GM23248 (cell line): ENCODE results near the gene PHLPP1. TPM values are rescaled to one million over a fixed set of nuclear protein-coding genes. Genes with fewer than 3 reads are reported as not detected.

ENCODE experiments used
- DNase-seq: peaks from one replicate; pipeline ENCODE4 v3.0.0-alpha.2; 2015
- H2AFZ ChIP-seq: fragments of 200-600 bp; sonication (generic); 2 replicates; pipeline ENCODE4 v1.6.1; 2016; ENCODE audit warnings: antibody characterized with exemption
- H3F3A ChIP-seq: fragments of 200-600 bp; sonication (generic); 2 replicates; pipeline ENCODE4 v1.6.1; 2016; ENCODE audit warnings: mild to moderate bottlenecking, antibody characterized with exemption, mixed run types; ENCODE audit not compliant: insufficient read depth
- H3K27ac ChIP-seq: fragments of 200-600 bp; sonication (generic); 2 replicates; pipeline ENCODE4 v1.5.1; 2016; ENCODE audit warnings: mild to moderate bottlenecking
- H3K27me3 ChIP-seq: fragments of 200-600 bp; sonication (generic); replicated peaks from 2 replicates; pipeline ENCODE4 v1.6.1; 2016; ENCODE audit warnings: mild to moderate bottlenecking; ENCODE audit not compliant: insufficient read depth
- H3K36me3 ChIP-seq: fragments of 200-600 bp; sonication (generic); 2 replicates; pipeline ENCODE4 v1.6.1; 2016; ENCODE audit warnings: low read depth, mild to moderate bottlenecking
- H3K4me1 ChIP-seq: fragments of 200-600 bp; sonication (generic); 2 replicates; pipeline ENCODE4 v1.6.1; 2016; ENCODE audit warnings: mild to moderate bottlenecking; ENCODE audit not compliant: insufficient read depth
- H3K4me2 ChIP-seq: fragments of 200-600 bp; sonication (generic); one replicate; pipeline ENCODE4 v1.6.1; 2016; ENCODE audit warnings: mild to moderate bottlenecking; ENCODE audit not compliant: unreplicated experiment
- H3K4me3 ChIP-seq: fragments of 200-600 bp; sonication (generic); 2 replicates; pipeline ENCODE4 v1.5.1; 2016; ENCODE audit warnings: mild to moderate bottlenecking
- H3K79me2 ChIP-seq: fragments of 200-600 bp; sonication (generic); 2 replicates; pipeline ENCODE4 v1.6.1; 2016; ENCODE audit warnings: mild to moderate bottlenecking; ENCODE audit not compliant: insufficient read depth
- H3K9ac ChIP-seq: fragments of 200-600 bp; sonication (generic); 2 replicates; pipeline ENCODE4 v1.6.1; 2016; ENCODE audit warnings: mild to moderate bottlenecking
- H3K9me2 ChIP-seq: fragments of 200-600 bp; sonication (generic); 2 replicates; pipeline ENCODE4 v1.6.1; 2016; ENCODE audit warnings: mixed run types, mild to moderate bottlenecking, moderate library complexity; ENCODE audit not compliant: insufficient read depth
- H3K9me3 ChIP-seq: fragments of 200-600 bp; sonication (generic); one replicate; pipeline ENCODE4 v1.6.1; 2017; ENCODE audit warnings: low read depth
- H4K20me1 ChIP-seq: fragments of 200-600 bp; sonication (generic); 2 replicates; pipeline ENCODE4 v1.6.0; 2016; ENCODE audit not compliant: insufficient read depth
- EZH2 ChIP-seq: fragments of 200-600 bp; sonication (generic); IDR thresholded peaks from 2 replicates; pipeline ENCODE4 v1.6.1; 2018; ENCODE audit warnings: antibody characterized with exemption, mild to moderate bottlenecking; ENCODE audit not compliant: insufficient read depth, poor library complexity, severe bottlenecking
- EZH2phosphoT487 ChIP-seq: fragments of 200-600 bp; sonication (generic); IDR thresholded peaks from 2 replicates; pipeline ENCODE4 v1.6.1; 2018; ENCODE audit warnings: antibody characterized with exemption, moderate library complexity, mild to moderate bottlenecking, low read depth; ENCODE audit not compliant: insufficient read depth
- WGBS, 2 experiments: methylation state at CpG; one replicate each; pipeline ENCODE4 v1.1.6; 2015 to 2017; ENCODE audit warnings: low lambda C conversion rate in 2 of 2, low coverage in 1 of 2; ENCODE audit errors: missing lambda C conversion rate in 2 of 2; 5-methylcytosine and 5-hydroxymethylcytosine counted together
- in situ Hi-C: fragments of 300-500 bp; cut with MboI; formaldehyde crosslinking; loops from 2 replicates; pipeline ENCODE4 v1.15.0; 2020
- polyA plus RNA-seq: library from polyadenylated mRNA; unstranded; fragments of >200 nt; fragmentation: Nextera tagmentation; extraction: Ambion mirVana; gene quantifications from 2 replicates; pipeline ENCODE4 v1.2.1, GENCODE V29; 2016
- total RNA-seq: library from RNA; depleted of rRNA; stranded (reverse); fragments of >200 nt; shearing (Covaris generic); gene quantifications from 2 replicates; pipeline ENCODE4 v1.2.3, GENCODE V29; 2014

PHLPP1 gene
- total and polyA plus RNA-seq, 2 experiments from 2014 or later, result 1.1 to 6.8 TPM

- Histone ChIP-seq H3K27ac (no peak overlapping the region), H3K9me2 (no peaks in the 10 kb centered on the region), H3F3A (no peaks in the 10 kb centered on the region), H3K9ac (no peak overlapping the region), H3K4me1 (peaks cover 11% of the 10 kb centered on the region; the same call in 1 of the 2 replicates), H2AFZ (no peak overlapping the region), H3K27me3 (no peaks in the 10 kb centered on the region), H3K79me2 (peaks cover 84% of the 10 kb centered on the region), H3K9me3 (no peaks in the 10 kb centered on the region), H3K4me3 (no peak overlapping the region), H3K36me3 (no peaks in the 10 kb centered on the region), H3K4me2 (no peak overlapping the region), H4K20me1 (no peaks in the 10 kb centered on the region)
- in situ Hi-C loops, result no loop called here
- DNase-seq, result no peak
- TF ChIP-seq EZH2phosphoT487, result no peak
- no peak for TF ChIP-seq EZH2
- 92 to 94% methylated on average over 6 of the region's 6 CpGs for WGBS, 2 experiments
Observed at GRCh38 chr18:62749389-62749788, 34.0 kb downstream of the PHLPP1 start.

- Histone ChIP-seq H3K9ac (no peak overlapping the region), H3K36me3 (no peaks in the 10 kb centered on the region), H3F3A (no peaks in the 10 kb centered on the region), H3K27ac (no peak overlapping the region), H2AFZ (no peak overlapping the region), H3K4me3 (no peak overlapping the region), H3K9me2 (no peaks in the 10 kb centered on the region), H3K79me2 (peaks cover 86% of the 10 kb centered on the region), H3K27me3 (no peaks in the 10 kb centered on the region), H3K9me3 (no peaks in the 10 kb centered on the region), H4K20me1 (no peaks in the 10 kb centered on the region), H3K4me1 (peaks cover 8% of the 10 kb centered on the region; the same call in 1 of the 2 replicates), H3K4me2 (no peak overlapping the region)
- no peak for TF ChIP-seq EZH2phosphoT487
- no peak for TF ChIP-seq EZH2
- peak; percentile 12 for DNase-seq
- in situ Hi-C loops, result no loop called here
- WGBS, 2 experiments, result 71 to 74% methylated on average over 3 of the region's 3 CpGs
Observed at GRCh38 chr18:62751341-62751821, 36.0 kb downstream of the PHLPP1 start.

GRCh38 chr18:62751977-62752376 is 36.6 kb downstream of the PHLPP1 start:
- H3F3A ChIP-seq, result no peaks in the 10 kb centered on the region
- H2AFZ ChIP-seq, result no peak overlapping the region
- TF ChIP-seq EZH2phosphoT487 (no peak), EZH2 (no peak)
- WGBS, 2 experiments, result 97 to 98% methylated on average over 3 of the region's 3 CpGs
- in situ Hi-C loops, result no loop called here
- H3K9me3 ChIP-seq, result no peaks in the 10 kb centered on the region
- H3K4me3 ChIP-seq, result no peak overlapping the region
- H3K4me2 ChIP-seq, result no peak overlapping the region
- no peaks in the 10 kb centered on the region for H3K9me2 ChIP-seq
- no peaks in the 10 kb centered on the region for H3K27me3 ChIP-seq
- no peak overlapping the region for H3K27ac ChIP-seq
- H3K4me1 ChIP-seq, result peaks cover 8% of the 10 kb centered on the region; the same call in 1 of the 2 replicates
- peaks cover 92% of the 10 kb centered on the region for H3K79me2 ChIP-seq
- no peak for DNase-seq
- H3K9ac ChIP-seq, result no peak overlapping the region
- no peaks in the 10 kb centered on the region for H4K20me1 ChIP-seq
- H3K36me3 ChIP-seq, result no peaks in the 10 kb centered on the region

- TF ChIP-seq EZH2 (no peak), EZH2phosphoT487 (no peak)
- H2AFZ ChIP-seq, result no peak overlapping the region
Observed at GRCh38 chr18:62754026-62754425, 38.7 kb downstream of the PHLPP1 start.

GRCh38 chr18:62755454-62755853 is 40.1 kb downstream of the PHLPP1 start:
- Histone ChIP-seq H3K9me2 (no peaks in the 10 kb centered on the region), H3K4me3 (no peak overlapping the region), H3F3A (peaks cover 13% of the 10 kb centered on the region; the same call in 1 of the 2 replicates), H3K27me3 (no peaks in the 10 kb centered on the region), H3K9ac (no peak overlapping the region), H3K4me1 (peaks cover 21% of the 10 kb centered on the region), H3K27ac (no peak overlapping the region), H3K79me2 (peaks cover 95% of the 10 kb centered on the region), H2AFZ (no peak overlapping the region), H3K36me3 (no peaks in the 10 kb centered on the region), H3K9me3 (no peaks in the 10 kb centered on the region), H4K20me1 (no peaks in the 10 kb centered on the region), H3K4me2 (no peak overlapping the region)
- 88 to 100% methylated on average over 1 of the region's 1 CpG for WGBS, 2 experiments
- in situ Hi-C loops, result no loop called here
- DNase-seq, result no peak
- TF ChIP-seq EZH2 (no peak), EZH2phosphoT487 (no peak)

More at GRCh38 chr18:62754026-62754425, 38.7 kb downstream of the PHLPP1 start:
- no peaks in the 10 kb centered on the region for H3K27me3 ChIP-seq
- no peak overlapping the region for H3K4me2 ChIP-seq
- no peak overlapping the region for H3K4me3 ChIP-seq
- no peak for DNase-seq
- peaks cover 97% of the 10 kb centered on the region for H3K79me2 ChIP-seq
- H3F3A ChIP-seq, result no peaks in the 10 kb centered on the region
- no peaks in the 10 kb centered on the region for H3K9me3 ChIP-seq
- H3K9ac ChIP-seq, result no peak overlapping the region
- H3K27ac ChIP-seq, result no peak overlapping the region
- no peaks in the 10 kb centered on the region for H4K20me1 ChIP-seq
- H3K9me2 ChIP-seq, result no peaks in the 10 kb centered on the region
- in situ Hi-C loops, result no loop called here
- H3K36me3 ChIP-seq, result no peaks in the 10 kb centered on the region
- peaks cover 8% of the 10 kb centered on the region; the same call in 1 of the 2 replicates for H3K4me1 ChIP-seq
